Measurements from ENCODE around the gene AK6.
A peak's percentile ranks its signal among the peaks of the same experiment; 100 is the strongest.
"Not testable (repeated sequence)": the region's sequence is repeated elsewhere in the genome, so short reads cannot be mapped to it uniquely, and the experiment has no call there.

The AK6 gene

GRCh38 chr5:69369340-69370121 lies at the start of gene AK6, which contains the start of the genes RAD17 and TAF9:
AK6 (minus strand) TSS chr5:69369520; CDS start chr5:69369490, 30 bp downstream.
RAD17 (plus strand) TSS chr5:69369818; CDS start chr5:69372209, 2,391 bp downstream.
TAF9 (minus strand) TSS chr5:69369520; CDS start chr5:69365737, 3,783 bp downstream.
- peak; percentile 87 for DNase-seq (ENCODE audit: low read depth, low spot score)

- no peak for DNase-seq (ENCODE audit: low read depth, low spot score)
These were observed 49.2 kb upstream of the AK6 start for GRCh38 chr5:69418554-69418953.

- no peak for DNase-seq (ENCODE audit: low read depth, low spot score)
These were observed 47.4 kb upstream of the AK6 start for GRCh38 chr5:69416699-69417098.

GRCh38 chr5:69416180-69416579 lies 46.9 kb upstream of the AK6 start:
- DNase-seq (ENCODE audit: low read depth, low spot score): no peak

- no peak for DNase-seq (ENCODE audit: low read depth, low spot score)
These were observed 46.3 kb upstream of the AK6 start for GRCh38 chr5:69415584-69415958.

- DNase-seq (ENCODE audit: low read depth, low spot score): peak; percentile 8
These were observed 45.7 kb upstream of the AK6 start, which contains the start of gene MARVELD2 for GRCh38 chr5:69414885-69415583. MARVELD2 (plus strand) TSS chr5:69415116; CDS start chr5:69419386, 4,270 bp downstream.

- DNase-seq (ENCODE audit: low read depth, low spot score): no peak
These were observed 35.5 kb upstream of the AK6 start for GRCh38 chr5:69404659-69405330.

GRCh38 chr5:69378376-69378775 lies 9.1 kb upstream of the AK6 start:
- no peak for DNase-seq (ENCODE audit: low read depth, low spot score)

- no peak for DNase-seq (ENCODE audit: low read depth, low spot score)
These were observed 5.7 kb upstream of the AK6 start for GRCh38 chr5:69374911-69375446.

GRCh38 chr5:69372394-69372793 lies 3.1 kb upstream of the AK6 start:
- DNase-seq (ENCODE audit: low read depth, low spot score): no peak

GRCh38 chr5:69370335-69370734 lies 1.0 kb upstream of the AK6 start:
- DNase-seq (ENCODE audit: low read depth, low spot score): not testable (repeated sequence)

- peak; percentile 7 for DNase-seq (ENCODE audit: low read depth, low spot score)
These were observed 621 bp downstream of the AK6 start for GRCh38 chr5:69368458-69369339.

GRCh38 chr5:69367697-69368279 lies 1.5 kb downstream of the AK6 start:
- no peak for DNase-seq (ENCODE audit: low read depth, low spot score)

- no peak for DNase-seq (ENCODE audit: low read depth, low spot score)
These were observed 4.5 kb downstream of the AK6 start for GRCh38 chr5:69364850-69365249.

GRCh38 chr5:69364414-69364813 lies 4.9 kb downstream of the AK6 start:
- DNase-seq (ENCODE audit: low read depth, low spot score): no peak

- DNase-seq (ENCODE audit: low read depth, low spot score): no peak
These were observed 8.9 kb downstream of the AK6 start for GRCh38 chr5:69360442-69360841.

- DNase-seq (ENCODE audit: low read depth, low spot score): no peak
These were observed 9.6 kb downstream of the AK6 start for GRCh38 chr5:69359699-69360098.

- no peak for DNase-seq (ENCODE audit: low read depth, low spot score)
These were observed 18.7 kb downstream of the AK6 start for GRCh38 chr5:69350664-69351063.

- DNase-seq (ENCODE audit: low read depth, low spot score): no peak
These were observed 26.2 kb downstream of the AK6 start for GRCh38 chr5:69343083-69343482.

GRCh38 chr5:69341520-69342161 lies 27.7 kb downstream of the AK6 start:
- DNase-seq (ENCODE audit: low read depth, low spot score): no peak

Data from activated naive CD8-positive, alpha-beta T cell treated with anti-CD3 and anti-CD28 coated beads, Interleukin-2, amount 50 U/mL, for 16 hours (primary cell).